ENCODE data around the gene EPHB4. TPM values are rescaled to one million over a fixed set of nuclear protein-coding genes. Genes with fewer than 3 reads are reported as not detected.
"Not testable (repeated sequence)": the region's sequence is repeated elsewhere in the genome, so short reads cannot be mapped to it uniquely, and the experiment has no call there.

The EPHB4 gene
- total RNA-seq (2014; rRNA removed): 84.2 and 92.0 TPM in 2 replicates
- polyA plus RNA-seq (2012): 49.3 TPM

DNA sequence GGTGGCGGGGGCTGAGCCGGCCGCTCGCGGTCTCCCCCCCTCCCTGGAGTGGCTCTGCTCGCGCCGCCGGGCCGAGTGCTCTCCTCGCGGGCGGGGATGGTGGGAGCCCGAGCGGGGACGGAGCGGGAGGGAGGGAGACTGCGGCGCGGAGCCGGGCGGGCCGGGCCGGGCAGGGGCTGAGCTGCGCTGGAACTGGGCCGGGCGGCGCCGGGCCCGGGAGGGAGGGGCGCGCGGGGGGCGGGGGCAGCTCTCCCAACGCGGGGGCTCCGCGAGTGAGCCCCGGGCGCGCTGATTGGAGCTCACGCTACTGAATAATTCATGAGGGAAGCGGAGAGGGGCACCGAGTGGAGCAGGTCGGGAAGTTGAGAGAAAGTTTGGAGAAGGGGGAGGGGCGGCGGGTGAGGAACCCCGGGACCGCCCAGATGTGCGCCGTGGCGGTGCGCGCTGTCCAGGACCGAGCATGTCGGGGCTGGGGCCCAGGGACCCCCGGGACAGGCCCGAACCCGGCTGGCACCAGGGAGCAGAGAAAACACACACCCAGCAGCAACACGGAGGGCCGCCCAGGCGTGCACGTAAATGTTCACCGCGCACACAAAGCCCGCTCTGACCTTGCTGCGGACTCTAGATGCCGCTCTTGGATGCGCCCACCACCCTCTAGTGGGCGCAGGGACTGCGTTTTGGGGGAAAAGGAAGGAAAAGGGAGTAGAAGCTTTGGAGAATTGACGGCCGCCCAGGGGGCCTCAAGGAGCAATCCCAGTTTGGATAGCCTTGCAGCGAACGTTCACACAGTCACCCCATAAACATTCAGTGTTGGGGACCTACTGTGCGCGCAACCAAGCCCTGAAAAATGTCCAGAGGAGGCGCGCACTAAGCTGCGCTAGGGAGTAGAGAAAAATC is at the start of gene EPHB4:
EPHB4 (minus strand) TSS at position 194 of the 897 bp plus-strand sequence. CDS start 493 bp downstream, outside the sequence.
- peak; percentile 93 for DNase-seq (ENCODE audit: low read depth)

DNA sequence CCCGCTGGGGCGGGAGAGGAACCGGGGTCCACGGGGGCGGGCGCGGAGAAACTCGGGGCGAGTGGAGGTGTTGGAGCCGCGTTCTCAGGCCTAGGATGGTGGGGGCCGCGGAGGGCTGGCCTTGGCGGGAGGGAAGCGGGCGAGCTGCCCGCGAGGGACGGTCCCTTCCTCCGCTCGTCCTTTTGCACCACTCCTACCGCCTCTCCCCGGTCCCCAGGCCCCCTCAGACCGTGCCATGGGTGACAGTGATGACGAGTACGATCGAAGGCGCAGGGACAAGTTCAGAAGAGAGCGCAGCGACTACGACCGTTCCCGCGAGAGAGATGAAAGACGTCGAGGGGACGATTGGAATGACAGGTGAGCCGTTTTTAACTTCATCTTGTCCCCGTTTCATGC is 48.0 kb upstream of the EPHB4 start:
- DNase-seq (ENCODE audit: low read depth): no peak

DNA sequence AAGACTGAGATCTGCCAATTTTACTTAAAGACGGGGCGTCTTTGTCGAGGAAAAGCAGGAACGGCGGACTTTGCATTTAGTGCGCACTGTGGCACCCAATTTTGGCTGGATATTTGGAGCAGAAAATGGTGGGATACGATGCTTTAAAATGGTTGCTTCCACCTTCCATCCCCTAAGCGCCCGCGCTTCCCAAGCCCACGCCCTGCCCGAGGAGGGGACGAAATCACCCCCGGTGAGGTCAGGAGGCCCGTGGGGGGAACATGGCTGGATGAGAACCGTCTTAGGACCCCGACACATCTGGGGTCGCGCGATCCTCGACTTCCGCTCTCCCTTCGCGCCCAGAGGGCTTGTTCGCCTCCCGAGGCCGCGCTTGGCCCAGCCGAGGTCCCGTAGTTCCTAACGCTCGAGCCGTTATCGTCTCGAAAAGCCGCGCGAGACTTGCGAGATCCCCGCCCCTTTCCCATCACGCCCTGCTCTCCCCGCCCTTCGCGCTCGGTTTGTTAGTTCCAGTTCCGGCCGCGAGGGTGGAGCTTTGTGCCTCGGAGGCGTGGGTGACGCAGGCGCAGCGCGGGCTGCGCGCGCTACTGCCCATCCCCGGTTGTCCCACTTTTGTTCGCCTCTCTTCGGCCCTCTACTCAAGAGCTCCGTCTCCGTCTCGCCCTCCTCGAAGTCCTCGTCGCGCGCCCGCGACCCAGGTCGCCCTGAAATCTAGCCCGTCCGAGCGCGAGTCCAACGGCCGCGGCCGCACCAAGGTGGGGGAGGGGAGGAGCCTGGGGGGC is 47.4 kb upstream of the EPHB4 start, which contains the start of gene SRRT:
SRRT (plus strand) TSS at position 527 of the 779 bp plus-strand sequence. CDS start 488 bp downstream, outside the sequence.
- peak; percentile 99 for DNase-seq (ENCODE audit: low read depth)

DNA sequence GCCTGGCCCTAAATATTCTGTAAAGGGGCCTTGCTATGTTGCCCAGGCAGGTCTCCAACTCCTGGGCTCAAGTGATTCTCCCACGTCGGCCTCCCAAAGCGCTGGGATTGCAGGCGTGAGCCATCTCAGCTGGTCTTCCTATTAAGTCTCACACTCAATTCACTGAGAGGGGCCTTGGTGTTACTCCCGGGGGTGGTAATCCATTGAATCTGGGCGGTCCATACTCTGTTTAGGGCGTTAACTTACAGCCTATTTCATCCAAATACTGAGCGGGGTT is 46.9 kb upstream of the EPHB4 start:
- DNase-seq (ENCODE audit: low read depth): no peak

DNA sequence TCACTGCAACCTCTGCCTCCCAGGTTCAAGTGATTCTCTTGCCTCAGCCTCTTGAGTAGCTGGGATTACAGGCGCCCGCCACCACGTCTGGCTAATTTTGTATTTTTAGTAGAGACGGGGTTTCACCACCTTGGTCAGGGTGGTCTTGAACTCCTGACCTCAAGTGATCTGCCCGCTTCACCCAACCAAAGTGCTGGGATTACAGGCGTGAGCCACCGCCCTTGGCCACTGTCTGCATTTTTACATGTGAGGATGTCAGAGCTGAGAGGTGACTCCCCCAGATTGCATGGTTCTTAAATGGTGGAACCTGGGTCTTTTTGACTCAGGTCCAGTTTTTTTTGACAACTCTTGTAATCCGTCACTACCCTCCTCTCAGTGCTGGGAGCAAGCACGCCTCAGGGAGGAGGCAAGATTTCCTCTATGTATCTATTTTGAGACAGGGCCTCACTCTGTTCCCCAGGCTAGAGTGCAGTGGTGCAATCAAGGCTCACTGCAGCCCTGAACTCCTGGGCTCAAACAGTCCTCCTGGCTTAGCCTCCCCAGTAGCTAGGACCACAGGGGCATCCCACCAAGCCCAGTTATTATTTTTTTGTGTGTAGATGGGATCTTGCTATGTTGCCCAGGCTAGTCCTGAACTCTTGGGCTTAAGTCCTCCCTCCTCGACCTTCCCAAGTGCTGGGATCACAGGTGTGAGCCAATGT is 46.4 kb upstream of the EPHB4 start:
- DNase-seq (ENCODE audit: low read depth): no peak

DNA sequence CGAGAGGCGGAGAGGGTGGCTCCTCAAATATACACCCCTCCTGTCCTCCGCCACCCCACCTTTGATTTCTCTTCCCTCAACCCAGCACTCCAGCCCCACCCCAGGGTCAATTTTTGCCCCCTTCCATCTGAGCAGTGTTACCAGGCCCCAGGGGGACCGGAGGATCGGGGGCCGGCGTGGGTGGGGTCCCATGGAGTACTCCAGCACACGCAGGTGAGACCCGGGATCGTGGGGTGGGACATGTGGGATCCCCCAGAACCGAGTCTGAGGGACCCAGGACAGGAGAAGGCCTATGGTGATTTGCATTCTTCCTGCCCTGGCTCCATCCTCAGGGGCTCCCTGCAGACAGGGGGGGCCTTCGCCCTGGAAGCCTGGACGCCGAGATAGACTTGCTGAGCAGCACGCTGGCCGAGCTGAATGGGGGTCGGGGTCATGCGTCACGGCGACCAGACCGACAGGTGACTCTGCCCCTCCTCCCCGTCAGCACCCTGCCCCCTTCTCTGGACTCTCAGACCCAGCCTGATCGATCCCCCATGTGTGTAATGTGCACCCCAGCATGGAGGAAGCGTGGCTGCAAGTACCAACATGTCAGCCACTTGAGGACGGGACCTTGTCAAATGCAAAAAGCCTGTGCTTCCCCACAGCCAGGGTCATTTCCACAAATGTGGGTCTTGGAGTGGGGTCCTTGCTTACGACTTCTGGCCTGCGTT is 40.6 kb upstream of the EPHB4 start:
- DNase-seq (ENCODE audit: low read depth): no peak

DNA sequence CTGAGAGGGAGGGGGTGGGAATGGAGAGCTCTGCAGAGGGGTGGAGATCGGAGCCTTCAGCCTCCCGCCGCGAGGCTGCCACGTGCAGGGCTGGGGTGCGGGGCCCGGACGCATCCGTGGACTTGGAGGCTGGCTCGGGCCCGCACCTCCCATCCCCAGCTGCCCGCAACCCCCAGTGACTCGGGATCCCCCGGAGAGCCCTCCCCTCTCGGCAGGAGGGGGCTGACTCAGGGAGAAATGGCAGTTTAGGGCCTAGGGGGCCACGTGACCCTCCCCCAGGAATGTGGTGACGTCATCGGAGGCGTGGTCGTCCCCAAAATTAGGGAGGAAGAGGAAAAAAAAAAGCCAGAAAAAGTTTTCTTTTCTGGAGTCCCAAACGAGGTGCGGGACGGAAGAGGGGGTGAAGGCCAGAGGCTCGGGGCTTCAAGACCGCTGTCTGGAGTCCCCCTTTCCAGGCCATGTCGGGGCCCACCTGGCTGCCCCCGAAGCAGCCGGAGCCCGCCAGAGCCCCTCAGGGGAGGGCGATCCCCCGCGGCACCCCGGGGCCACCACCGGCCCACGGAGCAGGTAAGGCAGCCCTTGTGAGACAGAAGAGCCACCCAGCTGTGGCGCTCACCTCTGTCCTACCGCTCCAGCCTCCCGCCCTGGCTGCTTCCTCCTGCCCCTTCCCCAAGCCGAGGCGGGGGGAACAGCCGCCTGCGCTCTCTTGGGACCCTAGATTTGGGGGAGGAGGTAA is 39.9 kb upstream of the EPHB4 start, which contains the start of gene TRIP6:
TRIP6 (plus strand) TSS at position 348 of the 736 bp plus-strand sequence; CDS start at position 459, 111 bp downstream.
- DNase-seq (ENCODE audit: low read depth): peak; percentile 97

DNA sequence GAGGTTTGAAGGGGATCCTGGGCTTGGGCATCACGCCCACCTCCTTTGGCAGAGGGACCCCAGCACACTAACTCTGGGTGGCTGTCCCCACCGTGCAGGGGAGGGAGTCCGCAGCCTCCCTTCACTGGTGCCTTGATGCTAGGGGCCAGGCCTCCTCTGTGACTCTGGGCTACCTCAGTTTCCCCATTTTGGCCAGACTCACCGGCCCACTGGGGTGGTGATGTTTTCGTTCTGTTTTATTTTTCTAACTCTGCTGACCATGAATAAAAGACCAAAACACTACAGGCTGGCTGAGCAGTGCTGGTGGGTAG is 39.4 kb upstream of the EPHB4 start:
- DNase-seq (ENCODE audit: low read depth): no peak

DNA sequence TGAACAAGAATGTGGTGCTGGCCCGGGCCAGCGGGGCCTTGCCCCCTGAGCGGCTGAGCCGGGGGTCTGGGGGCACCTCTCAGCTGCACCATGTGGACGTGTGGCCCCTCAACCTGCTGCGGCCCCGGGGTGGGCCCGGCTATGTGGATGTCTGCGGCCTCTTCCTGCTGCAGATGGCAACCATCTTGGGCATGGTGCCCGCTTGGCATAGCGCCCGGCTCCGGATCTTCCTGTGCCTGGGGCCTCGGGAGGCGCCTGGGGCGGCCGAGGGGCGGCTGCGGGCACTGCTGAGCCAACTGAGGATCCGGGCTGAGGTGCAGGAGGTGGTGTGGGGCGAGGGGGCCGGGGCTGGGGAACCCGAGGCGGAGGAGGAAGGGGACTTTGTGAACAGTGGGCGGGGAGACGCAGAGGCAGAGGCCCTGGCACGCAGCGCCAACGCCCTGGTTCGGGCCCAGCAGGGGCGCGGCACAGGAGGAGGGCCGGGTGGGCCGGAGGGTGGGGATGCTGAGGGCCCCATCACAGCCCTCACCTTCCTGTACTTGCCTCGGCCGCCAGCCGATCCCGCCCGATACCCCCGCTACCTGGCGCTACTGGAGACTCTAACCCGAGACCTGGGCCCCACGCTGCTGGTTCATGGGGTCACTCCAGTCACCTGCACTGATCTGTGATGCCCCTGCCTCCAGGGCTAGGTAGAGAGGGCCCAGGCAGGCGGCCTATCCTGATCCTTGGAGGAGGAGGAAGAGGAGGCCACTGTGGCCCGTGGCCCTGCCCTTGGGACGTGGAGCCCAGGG is 38.8 kb upstream of the EPHB4 start:
- DNase-seq (ENCODE audit: low read depth): peak; percentile 71

DNA sequence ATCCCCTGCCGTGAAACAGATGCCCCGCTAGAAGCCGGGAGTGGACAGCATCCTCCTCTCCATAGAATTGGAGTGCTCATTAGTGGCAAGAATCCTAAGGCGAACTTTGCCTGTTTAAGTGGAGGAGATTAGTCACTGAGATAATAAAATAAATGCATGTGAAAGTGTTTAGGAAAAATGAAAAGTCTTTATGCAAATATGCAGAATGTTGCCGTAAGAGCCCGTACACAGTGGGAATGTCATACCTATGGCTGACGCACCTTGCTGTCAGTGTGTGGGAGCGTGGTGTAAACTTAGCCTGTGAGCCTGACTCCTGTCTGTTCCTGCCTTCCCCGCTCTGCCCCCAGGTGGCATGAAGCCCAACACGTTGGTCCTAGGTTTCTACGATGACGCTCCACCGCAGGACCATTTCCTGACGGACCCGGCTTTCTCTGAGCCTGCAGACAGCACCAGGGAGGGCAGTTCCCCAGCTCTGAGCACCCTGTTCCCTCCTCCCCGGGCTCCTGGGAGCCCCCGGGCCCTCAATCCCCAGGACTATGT is 38.1 kb upstream of the EPHB4 start:
- DNase-seq (ENCODE audit: low read depth): no peak

DNA sequence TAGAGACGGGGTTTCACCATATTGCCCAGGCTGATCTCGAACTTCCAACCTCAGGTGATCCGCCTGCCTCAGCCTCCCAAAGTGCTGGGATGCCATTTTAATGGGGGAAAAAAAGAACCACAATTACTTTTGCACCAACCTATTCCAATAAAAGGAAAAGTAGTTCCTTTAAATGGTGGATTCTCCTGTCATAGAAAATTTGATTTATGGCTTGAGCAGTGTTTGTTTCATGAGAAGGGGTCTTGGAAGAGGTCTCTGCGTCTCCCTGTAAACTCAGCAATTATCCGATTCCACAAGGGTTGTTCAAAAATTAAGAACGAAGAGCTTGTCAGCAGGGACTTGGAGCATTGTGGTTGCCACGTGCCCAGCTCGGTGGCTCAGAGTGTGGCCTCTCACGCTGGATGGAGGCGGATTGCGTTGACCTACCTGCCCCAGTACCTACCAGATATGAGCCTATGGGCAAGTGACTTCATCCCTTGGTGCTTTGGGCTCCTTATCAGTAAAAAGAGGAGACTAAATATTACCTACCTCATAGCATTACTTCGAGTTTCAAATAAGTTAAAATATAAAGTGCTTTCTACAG is 37.0 kb upstream of the EPHB4 start:
- DNase-seq (ENCODE audit: low read depth): no peak

DNA sequence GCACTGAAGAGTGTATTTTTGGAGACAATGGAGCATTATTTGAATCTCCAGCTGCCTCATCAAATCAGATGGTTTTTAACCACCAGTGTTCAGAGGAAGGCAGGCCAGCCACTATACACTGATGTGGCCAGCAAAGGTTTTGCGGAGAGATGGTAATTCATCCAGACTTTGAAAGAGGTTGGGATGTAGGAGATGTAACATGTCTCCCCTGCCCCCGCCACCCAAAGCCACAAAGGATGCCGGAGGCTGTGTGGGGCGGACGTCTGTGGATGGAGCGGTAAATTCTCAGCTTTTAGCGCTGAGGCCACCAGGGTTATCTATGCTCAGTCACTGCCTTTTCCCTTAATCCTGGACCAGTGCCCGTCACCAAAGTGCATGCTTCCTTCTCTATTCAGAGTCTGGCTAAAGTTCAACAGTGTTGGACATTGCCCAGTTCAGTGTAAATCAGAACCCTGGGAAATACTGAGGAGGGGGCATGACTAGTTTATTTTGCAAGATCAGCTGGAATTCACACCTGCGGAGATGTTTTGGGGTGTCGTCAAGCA is 36.2 kb upstream of the EPHB4 start:
- DNase-seq (ENCODE audit: low read depth): no peak

DNA sequence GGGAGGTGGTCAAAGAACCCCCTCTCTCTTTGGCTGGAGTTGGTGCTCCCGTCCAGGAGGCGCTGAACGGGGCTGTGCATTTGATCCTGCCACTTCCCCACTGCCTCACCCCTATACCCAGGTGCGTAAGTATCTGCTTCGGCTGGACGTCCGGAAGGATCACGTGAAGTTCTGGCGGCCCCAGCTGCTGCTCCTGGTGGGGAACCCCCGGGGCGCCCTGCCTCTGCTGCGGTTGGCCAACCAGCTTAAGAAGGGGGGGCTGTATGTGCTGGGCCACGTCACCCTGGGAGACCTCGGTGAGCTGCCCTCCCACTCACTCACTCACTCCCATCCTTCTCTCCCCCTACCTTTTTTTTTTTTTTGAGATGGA is 34.3 kb upstream of the EPHB4 start:
- no peak for DNase-seq (ENCODE audit: low read depth)

DNA sequence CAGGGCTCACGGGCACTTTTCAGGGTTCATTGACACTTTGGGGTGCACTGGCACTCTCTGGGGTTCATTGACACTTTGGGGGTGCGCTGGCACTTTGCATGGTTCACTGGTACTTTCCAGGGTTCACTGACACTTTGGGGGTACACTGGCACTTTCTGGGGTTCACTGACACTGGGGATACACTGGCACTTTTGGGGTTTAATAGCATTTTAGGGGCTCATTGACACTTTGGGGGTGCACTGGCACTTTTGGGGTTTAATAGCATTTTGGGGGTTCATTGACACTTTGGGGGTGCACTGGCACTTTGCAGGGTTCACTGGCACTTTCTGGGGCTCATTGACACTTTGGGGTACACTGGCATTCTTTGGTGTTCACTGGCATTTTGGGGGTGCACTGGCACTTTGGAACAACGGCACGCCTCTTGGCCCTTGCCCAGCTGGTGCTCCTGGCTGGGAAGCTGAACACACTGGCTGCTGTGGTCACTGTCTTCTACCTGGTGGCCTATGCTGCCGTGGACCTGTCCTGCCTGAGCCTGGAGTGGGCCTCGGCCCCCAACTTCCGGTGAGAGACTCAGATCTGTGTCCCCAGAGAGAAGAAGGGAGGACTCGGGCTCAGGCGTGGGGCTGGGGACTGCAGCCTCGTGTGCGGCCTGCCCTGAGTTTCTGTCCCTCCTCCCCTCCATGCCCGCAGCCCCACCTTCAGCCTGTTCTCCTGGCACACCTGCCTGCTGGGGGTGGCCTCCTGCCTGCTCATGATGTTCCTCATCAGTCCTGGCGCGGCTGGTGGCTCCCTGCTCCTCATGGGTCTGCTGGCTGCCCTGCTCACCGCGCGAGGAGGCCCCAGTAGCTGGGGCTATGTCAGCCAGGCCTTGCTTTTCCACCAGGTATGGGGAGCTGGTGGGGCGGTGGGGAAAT is 33.6 kb upstream of the EPHB4 start:
- DNase-seq (ENCODE audit: low read depth): no peak

DNA sequence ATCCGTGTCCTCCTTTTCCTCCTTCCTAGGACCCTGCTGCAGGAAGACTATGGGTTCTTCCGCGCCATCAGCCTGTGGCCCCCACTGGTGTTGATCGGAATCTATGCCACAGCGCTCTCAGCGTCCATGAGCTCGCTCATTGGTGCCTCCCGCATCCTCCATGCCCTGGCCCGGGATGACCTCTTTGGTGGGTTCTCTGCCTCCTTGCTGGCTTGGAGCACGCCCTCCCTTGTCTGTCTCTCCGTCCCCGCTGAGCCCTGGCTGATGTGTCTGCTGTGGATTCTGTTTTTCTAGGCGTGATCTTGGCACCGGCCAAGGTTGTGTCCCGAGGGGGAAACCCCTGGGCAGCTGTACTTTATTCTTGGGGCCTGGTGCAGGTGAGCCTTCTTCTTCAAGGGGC is 32.5 kb upstream of the EPHB4 start:
- no peak for DNase-seq (ENCODE audit: low read depth)

DNA sequence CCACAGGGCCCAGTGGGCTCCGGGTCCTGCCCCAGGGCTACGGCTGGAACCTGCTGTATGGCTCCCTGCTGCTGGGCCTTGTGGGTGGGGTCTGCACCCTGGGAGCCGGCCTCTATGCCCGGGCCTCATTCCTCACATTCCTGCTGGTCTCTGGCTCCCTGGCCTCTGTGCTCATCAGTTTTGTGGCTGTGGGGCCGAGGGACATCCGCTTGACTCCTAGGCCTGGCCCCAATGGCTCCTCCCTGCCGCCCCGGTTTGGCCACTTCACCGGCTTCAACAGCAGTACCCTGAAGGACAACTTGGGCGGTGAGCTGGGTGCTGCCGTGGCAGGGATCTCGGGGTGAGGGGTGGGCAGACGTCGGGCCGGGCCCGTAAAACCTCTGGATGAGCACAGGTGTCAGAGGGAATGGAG is 29.6 kb upstream of the EPHB4 start:
- no peak for DNase-seq (ENCODE audit: low read depth)

DNA sequence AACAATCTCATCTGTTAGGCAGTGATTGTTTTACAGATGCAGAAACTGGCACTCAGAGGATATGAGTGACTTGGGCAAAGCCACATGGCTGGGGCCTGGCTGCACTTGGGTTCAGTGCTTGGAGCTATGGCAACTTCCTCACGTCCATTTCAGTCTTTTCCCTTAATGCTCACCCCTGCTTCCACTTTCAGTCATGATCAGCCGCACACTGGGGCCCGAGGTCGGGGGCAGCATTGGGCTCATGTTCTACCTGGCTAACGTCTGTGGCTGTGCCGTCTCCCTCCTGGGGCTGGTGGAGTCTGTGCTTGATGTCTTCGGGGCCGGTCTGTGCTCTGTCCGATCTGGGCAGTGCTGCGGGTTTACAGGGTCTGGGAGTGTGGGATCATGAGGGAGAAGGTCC is 28.2 kb upstream of the EPHB4 start:
- DNase-seq (ENCODE audit: low read depth): no peak

DNA sequence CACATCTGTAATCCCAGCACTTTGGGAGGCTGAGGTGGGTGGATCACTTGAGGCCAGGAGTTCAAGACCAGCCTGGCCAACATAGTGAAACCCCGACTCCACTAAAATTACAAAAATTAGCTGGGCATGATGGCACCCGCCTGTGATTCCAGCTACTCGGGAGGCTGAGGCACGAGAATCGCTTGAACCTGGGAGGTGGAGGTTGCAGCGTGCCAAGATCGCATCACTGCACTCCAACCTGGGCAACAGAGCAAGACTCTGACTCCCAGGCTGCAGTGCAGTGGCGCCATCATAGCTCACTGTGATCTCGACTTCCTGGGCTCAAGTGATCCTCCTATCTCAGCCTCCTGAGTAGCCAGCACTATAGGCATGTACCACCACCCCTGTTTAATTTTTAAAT is 27.6 kb upstream of the EPHB4 start:
- not testable (repeated sequence) for DNase-seq (ENCODE audit: low read depth)
